Activated CD4-positive, alpha-beta memory T cell treated with anti-CD3 and anti-CD28 coated beads, Interleukin-2, amount 10 ng/mL, durations not matched to agents 7 days and 5 days (primary cell): ENCODE measurements around the gene ADH4. TPM values are rescaled to one million over a fixed set of nuclear protein-coding genes. Genes with fewer than 3 reads are reported as not detected.

ENCODE experiments used
- total RNA-seq, 2 experiments: library from RNA; stranded (reverse); gene quantifications; one replicate each; pipeline ENCODE4 v1.2.3, GENCODE V29; 2021

The ADH4 gene
- total RNA-seq, 2 experiments from 2014 or later = not detected

Other genes starting within 250 kb of the ADH4 start
- 10 to 100 TPM; 80.1 to 88.5 TPM for gene EIF4E, start 215.2 kb downstream of the ADH4 start, total RNA-seq
- 10 to 100 TPM; 41.5 to 44.9 TPM for gene METAP1, start 148.6 kb downstream of the ADH4 start, total RNA-seq
- gene ADH5, start 55.5 kb downstream of the ADH4 start, total RNA-seq = 100 to 1,000 TPM; 107 to 114 TPM
- not detected for gene ADH6, start 74.9 kb upstream of the ADH4 start, total RNA-seq
- not detected for gene ADH1A, start 146.7 kb upstream of the ADH4 start, total RNA-seq
- not detected for gene ADH1B, start 177.1 kb upstream of the ADH4 start, total RNA-seq
- gene ADH1C, start 208.4 kb upstream of the ADH4 start, total RNA-seq = not detected